Large intestine (tissue), 1 donor: Measurements from ENCODE around the gene SOCS6. TPM values are rescaled to one million over a fixed set of nuclear protein-coding genes. Genes with fewer than 3 reads are reported as not detected.

Experiments
- polyA plus RNA-seq: library from polyadenylated mRNA; unstranded; fragments of 120-200 nt; gene quantifications from one replicate; pipeline ENCODE4 v1.2.1, GENCODE V29; 2013

Gene SOCS6
- polyA plus RNA-seq, 1 donor, result 37.3 TPM

Other genes with a start within 250 kb of the SOCS6 start
- gene RTTN, start 83.4 kb upstream of the SOCS6 start, polyA plus RNA-seq, result 8.6 TPM